HT1080 (cell line): ENCODE results near the gene RNU7-1. TPM values are rescaled to one million over a fixed set of nuclear protein-coding genes. Genes with fewer than 3 reads are reported as not detected.
A peak's percentile ranks its signal among the peaks of the same experiment; 100 is the strongest.
"Not testable (repeated sequence)": the region's sequence is repeated elsewhere in the genome, so short reads cannot be mapped to it uniquely, and the experiment has no call there.

Experiments
- DNase-seq: peaks from one replicate; pipeline ENCODE4 v3.0.0-alpha.2; 2015; ENCODE audit warnings: low read depth
- polyA plus RNA-seq, 2 experiments: library from polyadenylated mRNA; depleted of rRNA; stranded (reverse); fragments of >200 nt; gene quantifications; 2 replicates each; pipeline ENCODE4 v1.2.3, GENCODE V29; 2015
- total RNA-seq: library from RNA; depleted of rRNA; stranded (reverse); fragments of >200 nt; shearing (Covaris generic); gene quantifications from 2 replicates; pipeline ENCODE4 v1.2.3, GENCODE V29; 2014; rRNA removed

The RNU7-1 gene
- total RNA-seq = not detected in 2 replicates
- not detected in 2 replicates for polyA plus RNA-seq (2015; cell fraction: cytosol; rRNA removed)
- not detected in 2 replicates for polyA plus RNA-seq (2015; cell fraction: nucleus; rRNA removed)

GRCh38 chr12:6943722-6944380, at the start of gene RNU7-1, which contains the start of gene C12orf57:
Gene RNU7-1 (plus strand): TSS chr12:6943816.
Gene C12orf57 (plus strand): TSS chr12:6944022. CDS start chr12:6944122, 100 bp downstream.
- peak; percentile 99 for DNase-seq

- DNase-seq = no peak
Measured at GRCh38 chr12:6894321-6894720, 49.3 kb upstream of the RNU7-1 start.

GRCh38 chr12:6896846-6897435, 46.7 kb upstream of the RNU7-1 start:
- DNase-seq = no peak

GRCh38 chr12:6899427-6899826, 44.2 kb upstream of the RNU7-1 start:
- DNase-seq = no peak

- peak; percentile 49 for DNase-seq
Measured at GRCh38 chr12:6899837-6900519, 43.6 kb upstream of the RNU7-1 start.

- no peak for DNase-seq
Measured at GRCh38 chr12:6902448-6902847, 41.2 kb upstream of the RNU7-1 start.

- peak; percentile 77 for DNase-seq
Measured at GRCh38 chr12:6903722-6904121, 39.9 kb upstream of the RNU7-1 start.

GRCh38 chr12:6904280-6905276, 39.0 kb upstream of the RNU7-1 start, which contains the start of gene LRRC23:
Gene LRRC23 (plus strand): TSS chr12:6904822. CDS start chr12:6905634, 812 bp downstream.
- DNase-seq = peak; percentile 94

- DNase-seq = no peak
Measured at GRCh38 chr12:6905414-6906040, 38.1 kb upstream of the RNU7-1 start.

- not testable (repeated sequence) for DNase-seq
Measured at GRCh38 chr12:6908141-6908540, 35.5 kb upstream of the RNU7-1 start.

GRCh38 chr12:6909421-6910145, 34.0 kb upstream of the RNU7-1 start:
- DNase-seq = no peak

- DNase-seq = no peak
Measured at GRCh38 chr12:6912164-6912935, 31.3 kb upstream of the RNU7-1 start.

GRCh38 chr12:6914246-6914946, 29.2 kb upstream of the RNU7-1 start, which contains the start of gene ENO2:
Gene ENO2 (plus strand): TSS chr12:6914580. CDS start chr12:6915833, 1,253 bp downstream.
- peak; percentile 49 for DNase-seq

GRCh38 chr12:6914947-6915788, 28.4 kb upstream of the RNU7-1 start:
- no peak for DNase-seq

GRCh38 chr12:6915789-6916285, 27.8 kb upstream of the RNU7-1 start:
- no peak for DNase-seq

- DNase-seq = no peak
Measured at GRCh38 chr12:6916426-6917200, 27.0 kb upstream of the RNU7-1 start.
